Neural crest cell (in vitro differentiated cells): ENCODE measurements around the gene FASN. TPM values are rescaled to one million over a fixed set of nuclear protein-coding genes. Genes with fewer than 3 reads are reported as not detected.

ENCODE experiments used
- DNase-seq: peaks from one replicate; pipeline ENCODE4 v3.0.0; 2021; ENCODE audit warnings: low read depth, mixed read lengths, low spot score
- H3K27ac Mint-ChIP-seq: one replicate; pipeline ENCODE4 v1.8.0; 2021; ENCODE audit warnings: mild to moderate bottlenecking, mixed read lengths; ENCODE audit not compliant: unreplicated experiment
- H3K27me3 Mint-ChIP-seq: 2 replicates; pipeline ENCODE4 v1.8.0; 2021; ENCODE audit warnings: low read depth, mild to moderate bottlenecking, mixed read lengths
- H3K36me3 Mint-ChIP-seq: 2 replicates; pipeline ENCODE4 v1.8.0; 2021; ENCODE audit warnings: low read depth, mild to moderate bottlenecking, mixed read lengths
- H3K4me1 Mint-ChIP-seq: 2 replicates; pipeline ENCODE4 v1.8.0; 2021; ENCODE audit warnings: mixed read lengths
- H3K4me3 Mint-ChIP-seq: one replicate; pipeline ENCODE4 v1.8.0; 2021; ENCODE audit warnings: mild to moderate bottlenecking, mixed read lengths
- H3K9me3 Mint-ChIP-seq: 2 replicates; pipeline ENCODE4 v1.8.0; 2021; ENCODE audit warnings: mixed read lengths
- CTCF ChIP-seq: fragments of 200-600 bp; sonication (generic); conservative IDR thresholded peaks from 2 replicates; pipeline ENCODE4 v1.5.0; 2021; ENCODE audit warnings: antibody characterized with exemption, mild to moderate bottlenecking
- total RNA-seq: library from RNA; stranded (reverse); gene quantifications from 2 replicates; pipeline ENCODE4 v1.2.1, GENCODE V29; 2021

Gene FASN
- total RNA-seq, 1 donor from 2014 or later: 839 TPM

DNA sequence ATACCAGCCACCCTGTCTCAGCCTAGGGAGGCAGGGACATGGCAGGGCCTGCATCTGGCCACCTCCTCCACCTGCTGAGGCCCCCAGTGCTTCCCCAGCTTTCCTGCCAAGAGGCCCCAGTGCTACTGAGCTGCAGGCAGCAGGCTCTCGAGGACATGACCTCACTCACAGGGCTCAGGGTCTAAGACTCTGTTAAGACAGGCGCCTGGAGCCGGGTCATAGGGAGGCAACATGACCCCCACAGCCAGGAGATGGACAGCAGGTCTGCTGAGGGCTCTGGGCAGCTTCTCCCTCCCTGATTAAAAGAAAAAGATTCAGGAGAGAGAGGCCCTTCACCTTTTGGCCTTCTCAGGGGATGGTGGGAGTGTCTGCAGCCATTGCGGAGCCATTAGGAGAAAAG, 23.2 kb upstream of the FASN start:
- no peak for TF ChIP-seq CTCF
- peaks cover 5% of the 10 kb centered on the region for H3K36me3 Mint-ChIP-seq
- no peaks in the 10 kb centered on the region for H3K9me3 Mint-ChIP-seq

DNA sequence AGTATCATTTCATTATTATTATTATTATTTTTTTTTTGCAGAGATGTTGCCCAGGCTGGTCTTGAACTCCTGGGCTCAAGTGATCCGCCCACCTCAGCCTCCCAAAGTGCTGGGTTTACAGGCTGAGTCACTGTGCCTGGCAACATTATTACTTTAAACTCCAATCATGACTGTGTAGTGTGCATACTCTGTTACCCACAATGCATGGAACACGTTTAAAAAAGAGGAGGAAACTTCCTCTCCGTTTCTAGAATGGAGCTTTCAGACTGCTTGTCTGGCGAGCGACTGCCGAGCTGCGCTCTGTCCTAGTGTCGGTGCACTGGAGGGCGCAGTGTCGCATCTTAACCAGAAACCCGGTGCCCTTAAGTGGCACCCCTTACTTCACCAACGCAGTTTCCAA, 22.1 kb upstream of the FASN start:
- no peak for DNase-seq
- Mint-ChIP-seq H3K27me3 (no peaks in the 10 kb centered on the region), H3K27ac (no peak overlapping the region), H3K4me1 (peaks cover 50% of the 10 kb centered on the region), H3K4me3 (peak overlapping the region; percentile 9), H3K36me3 (peaks cover 5% of the 10 kb centered on the region), H3K9me3 (no peaks in the 10 kb centered on the region)
- no peak for TF ChIP-seq CTCF

More for the DNA sequence above, 23.2 kb upstream of the FASN start:
- no peaks in the 10 kb centered on the region for H3K27me3 Mint-ChIP-seq
- H3K4me3 Mint-ChIP-seq: no peak overlapping the region
- H3K4me1 Mint-ChIP-seq: peaks cover 49% of the 10 kb centered on the region
- no peak overlapping the region for H3K27ac Mint-ChIP-seq
- DNase-seq: no peak

GRCh38 chr17:82118815-82119380, 20.9 kb upstream of the FASN start:
- no peaks in the 10 kb centered on the region for H3K36me3 Mint-ChIP-seq
- no peak for DNase-seq

GRCh38 chr17:82118168-82118814, 20.3 kb upstream of the FASN start:
- DNase-seq: no peak
- peaks cover 50% of the 10 kb centered on the region for H3K4me1 Mint-ChIP-seq
- no peaks in the 10 kb centered on the region for H3K9me3 Mint-ChIP-seq
- H3K36me3 Mint-ChIP-seq: no peaks in the 10 kb centered on the region
- peak overlapping the region; percentile 63 for H3K4me3 Mint-ChIP-seq
- TF ChIP-seq CTCF: no peak
- no peaks in the 10 kb centered on the region for H3K27me3 Mint-ChIP-seq
- peak overlapping the region; percentile 45 for H3K27ac Mint-ChIP-seq

More at GRCh38 chr17:82118815-82119380, 20.9 kb upstream of the FASN start:
- Mint-ChIP-seq H3K4me3 (peak overlapping the region; percentile 63), H3K27ac (peak overlapping the region; percentile 57), H3K9me3 (no peaks in the 10 kb centered on the region), H3K4me1 (peaks cover 50% of the 10 kb centered on the region), H3K27me3 (no peaks in the 10 kb centered on the region)
- no peak for TF ChIP-seq CTCF

GRCh38 chr17:82117139-82118090, 19.4 kb upstream of the FASN start:
- no peak for TF ChIP-seq CTCF
- H3K4me1 Mint-ChIP-seq: peaks cover 47% of the 10 kb centered on the region
- H3K4me3 Mint-ChIP-seq: peak overlapping the region; percentile 3
- peak overlapping the region; percentile 39 for H3K27ac Mint-ChIP-seq
- no peak for DNase-seq
- no peaks in the 10 kb centered on the region for H3K9me3 Mint-ChIP-seq
- no peaks in the 10 kb centered on the region for H3K27me3 Mint-ChIP-seq
- H3K36me3 Mint-ChIP-seq: no peaks in the 10 kb centered on the region
